ENCODE results near the gene PLAAT2.
A peak's percentile ranks its signal among the peaks of the same experiment; 100 is the strongest.
"Not testable (repeated sequence)": the region's sequence is repeated elsewhere in the genome, so short reads cannot be mapped to it uniquely, and the experiment has no call there.

The PLAAT2 gene

GRCh38 chr11:63547061-63547460, 16.1 kb downstream of the PLAAT2 start:
- no peak for DNase-seq

- DNase-seq, result no peak
These were observed 19.5 kb downstream of the PLAAT2 start for GRCh38 chr11:63543711-63544110.

- not testable (repeated sequence) for DNase-seq
These were observed 20.7 kb downstream of the PLAAT2 start for GRCh38 chr11:63542506-63542905.

GRCh38 chr11:63537293-63538101, 25.7 kb downstream of the PLAAT2 start:
- DNase-seq, result no peak

GRCh38 chr11:63536669-63537292, 26.4 kb downstream of the PLAAT2 start, which contains the start of gene PLAAT4:
Gene PLAAT4, plus strand, starts transcription at chr11:63536808. Its CDS starts 61 bp downstream, at chr11:63536869.
- DNase-seq, result no peak

- no peak for DNase-seq
These were observed 27.4 kb downstream of the PLAAT2 start for GRCh38 chr11:63535734-63536133.

GRCh38 chr11:63534895-63535461, 28.2 kb downstream of the PLAAT2 start:
- no peak for DNase-seq

GRCh38 chr11:63534076-63534475, 29.1 kb downstream of the PLAAT2 start:
- no peak for DNase-seq

- no peak for DNase-seq
These were observed 30.2 kb downstream of the PLAAT2 start for GRCh38 chr11:63532799-63533475.

- no peak for DNase-seq
These were observed 31.1 kb downstream of the PLAAT2 start for GRCh38 chr11:63532117-63532516.

- peak; percentile 59 for DNase-seq
These were observed 31.9 kb downstream of the PLAAT2 start for GRCh38 chr11:63531074-63531792.

GRCh38 chr11:63530021-63530420, 33.2 kb downstream of the PLAAT2 start:
- no peak for DNase-seq

- DNase-seq, result not testable (repeated sequence)
These were observed 33.8 kb downstream of the PLAAT2 start for GRCh38 chr11:63529373-63529772.

GRCh38 chr11:63528729-63529278, 34.4 kb downstream of the PLAAT2 start:
- DNase-seq, result not testable (repeated sequence)

- DNase-seq, result not testable (repeated sequence)
These were observed 35.0 kb downstream of the PLAAT2 start for GRCh38 chr11:63528156-63528555.

GRCh38 chr11:63527667-63528066, 35.5 kb downstream of the PLAAT2 start:
- no peak for DNase-seq

GRCh38 chr11:63523151-63523550, 40.0 kb downstream of the PLAAT2 start:
- DNase-seq, result no peak

- DNase-seq, result no peak
These were observed 41.3 kb downstream of the PLAAT2 start for GRCh38 chr11:63521896-63522295.

- no peak for DNase-seq
These were observed 42.5 kb downstream of the PLAAT2 start for GRCh38 chr11:63520606-63521170.

- DNase-seq, result no peak
These were observed 44.6 kb downstream of the PLAAT2 start for GRCh38 chr11:63518548-63518947.

- DNase-seq, result no peak
These were observed 46.0 kb downstream of the PLAAT2 start for GRCh38 chr11:63517156-63517555.

GRCh38 chr11:63516109-63516508, 47.1 kb downstream of the PLAAT2 start:
- no peak for DNase-seq

Measured in stimulated activated CD4-positive, alpha-beta T cell treated with anti-CD3 and anti-CD28 coated beads, Interleukin-1b, Interleukin-23, amount 100 ng/mL, for 48 hours (primary cell).